ENCODE results near the gene PHF1. TPM values are rescaled to one million over a fixed set of nuclear protein-coding genes. Genes with fewer than 3 reads are reported as not detected.

PHF1 gene
- total RNA-seq, 2 donors from 2014 or later, result 27.2 to 133 TPM

GRCh38 chr6:33406126-33406525, 4.7 kb upstream of the PHF1 start:
- ATAC-seq (replicated peaks), result no peak
- no peaks in the 10 kb centered on the region for H3K27me3 Mint-ChIP-seq
- H3K9me3 Mint-ChIP-seq, result no peaks in the 10 kb centered on the region
- H3K36me3 Mint-ChIP-seq (ENCODE audit: low read depth), result peaks cover 75% of the 10 kb centered on the region
- H3K27ac Mint-ChIP-seq, result no peak overlapping the region
- peaks cover 26% of the 10 kb centered on the region for H3K4me1 Mint-ChIP-seq
- H3K4me3 Mint-ChIP-seq, result no peak overlapping the region

GRCh38 chr6:33407132-33407718, 3.6 kb upstream of the PHF1 start:
- Mint-ChIP-seq H3K27me3 (no peaks in the 10 kb centered on the region), H3K36me3 (ENCODE audit: low read depth) (peaks cover 75% of the 10 kb centered on the region)

GRCh38 chr6:33410050-33410710, 634 bp upstream of the PHF1 start:
- peak overlapping the region; percentile 82 for H3K27ac Mint-ChIP-seq
- peak overlapping the region; percentile 96 for H3K4me3 Mint-ChIP-seq
- H3K4me1 Mint-ChIP-seq, result peaks cover 45% of the 10 kb centered on the region
- peaks cover 75% of the 10 kb centered on the region for H3K36me3 Mint-ChIP-seq (ENCODE audit: low read depth)
- ATAC-seq (replicated peaks), result peak; percentile 92
- no peaks in the 10 kb centered on the region for H3K27me3 Mint-ChIP-seq
- H3K9me3 Mint-ChIP-seq, result no peaks in the 10 kb centered on the region

More at GRCh38 chr6:33407132-33407718, 3.6 kb upstream of the PHF1 start:
- H3K4me3 Mint-ChIP-seq, result no peak overlapping the region
- H3K4me1 Mint-ChIP-seq, result peaks cover 26% of the 10 kb centered on the region
- ATAC-seq (replicated peaks), result no peak
- no peaks in the 10 kb centered on the region for H3K9me3 Mint-ChIP-seq
- H3K27ac Mint-ChIP-seq, result no peak overlapping the region

- ATAC-seq (replicated peaks), result no peak
- peaks cover 44% of the 10 kb centered on the region for H3K4me1 Mint-ChIP-seq
- H3K27ac Mint-ChIP-seq, result peak overlapping the region; percentile 66
- H3K4me3 Mint-ChIP-seq, result peak overlapping the region; percentile 96
- H3K27me3 Mint-ChIP-seq, result no peaks in the 10 kb centered on the region
- no peaks in the 10 kb centered on the region for H3K9me3 Mint-ChIP-seq
- peaks cover 75% of the 10 kb centered on the region for H3K36me3 Mint-ChIP-seq (ENCODE audit: low read depth)
These were observed 805 bp downstream of the PHF1 start for GRCh38 chr6:33411632-33412005.

- Mint-ChIP-seq H3K27ac (peak overlapping the region; percentile 78), H3K27me3 (no peaks in the 10 kb centered on the region), H3K4me1 (peaks cover 44% of the 10 kb centered on the region), H3K9me3 (no peaks in the 10 kb centered on the region), H3K4me3 (peak overlapping the region; percentile 96), H3K36me3 (ENCODE audit: low read depth) (peaks cover 75% of the 10 kb centered on the region)
- no peak for ATAC-seq (replicated peaks)
These were observed 1.6 kb downstream of the PHF1 start for GRCh38 chr6:33412140-33413009.

DNA sequence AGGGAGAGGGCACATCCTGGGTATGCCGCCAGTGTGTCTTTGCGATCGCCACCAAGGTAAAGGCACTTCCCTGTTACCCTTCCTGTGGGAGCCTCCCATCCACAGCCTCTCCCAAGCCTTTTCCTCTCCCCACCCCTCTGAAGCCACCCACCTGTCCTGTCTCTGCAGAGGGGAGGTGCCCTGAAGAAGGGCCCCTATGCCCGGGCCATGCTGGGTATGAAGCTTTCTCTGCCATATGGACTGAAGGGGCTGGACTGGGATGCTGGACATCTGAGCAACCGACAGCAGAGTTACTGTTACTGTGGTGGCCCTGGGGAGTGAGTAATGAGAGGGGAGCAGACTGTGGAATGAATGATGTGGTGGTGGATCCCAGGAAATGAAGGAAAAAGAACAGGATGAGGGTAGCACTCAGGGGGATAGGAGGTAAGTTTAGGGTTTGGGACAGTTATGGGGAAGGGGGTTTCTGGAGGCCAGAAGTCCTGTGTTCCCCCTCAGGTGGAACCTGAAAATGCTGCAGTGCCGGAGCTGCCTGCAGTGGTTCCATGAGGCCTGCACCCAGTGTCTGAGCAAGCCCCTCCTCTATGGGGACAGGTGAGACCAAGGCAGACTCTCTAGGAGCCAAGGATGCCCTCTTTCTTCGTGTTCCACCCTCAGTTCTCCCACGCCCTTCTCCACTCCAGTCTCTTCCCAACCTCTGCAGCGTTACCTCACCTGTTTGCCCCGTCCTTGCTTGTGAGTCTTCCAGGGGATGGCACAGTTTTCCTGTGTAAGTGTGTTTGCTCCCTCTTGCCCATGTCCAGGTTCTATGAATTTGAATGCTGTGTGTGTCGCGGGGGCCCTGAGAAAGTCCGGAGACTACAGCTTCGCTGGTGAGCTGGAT, 2.7 kb downstream of the PHF1 start:
- ATAC-seq (replicated peaks), result no peak
- Mint-ChIP-seq H3K4me1 (peaks cover 46% of the 10 kb centered on the region), H3K4me3 (peak overlapping the region; percentile 96), H3K9me3 (no peaks in the 10 kb centered on the region), H3K36me3 (ENCODE audit: low read depth) (peaks cover 75% of the 10 kb centered on the region), H3K27me3 (no peaks in the 10 kb centered on the region), H3K27ac (peak overlapping the region; percentile 97)

DNA sequence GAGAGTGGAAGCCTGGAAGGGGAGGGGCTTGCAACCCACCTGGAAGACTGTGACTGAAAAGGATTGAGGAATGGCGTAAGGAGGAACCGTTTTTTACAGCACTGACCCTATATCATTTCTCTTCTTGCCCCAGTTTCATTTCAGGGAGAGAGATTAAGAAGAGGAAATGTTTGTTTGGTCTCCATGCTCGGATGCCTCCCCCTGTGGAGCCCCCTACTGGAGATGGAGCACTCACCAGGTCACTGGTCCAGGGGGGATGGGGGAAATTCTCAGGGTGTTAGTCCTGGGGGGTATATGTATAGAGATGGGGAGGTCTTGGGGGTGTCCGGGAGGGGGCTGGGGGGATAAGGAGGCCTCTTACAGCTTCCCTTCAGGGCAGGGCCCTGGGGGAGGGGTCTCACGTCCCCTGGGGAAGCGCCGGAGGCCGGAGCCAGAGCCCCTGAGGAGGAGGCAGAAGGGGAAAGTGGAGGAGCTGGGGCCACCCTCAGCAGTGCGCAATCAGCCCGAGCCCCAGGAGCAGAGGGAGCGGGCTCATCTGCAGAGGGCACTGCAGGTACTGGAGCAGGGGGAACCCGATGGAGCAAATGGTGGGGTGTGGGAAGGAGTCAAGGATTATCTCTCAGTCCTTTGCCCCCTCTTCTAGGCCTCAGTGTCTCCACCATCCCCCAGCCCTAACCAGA, 3.9 kb downstream of the PHF1 start:
- no peaks in the 10 kb centered on the region for H3K9me3 Mint-ChIP-seq
- H3K27me3 Mint-ChIP-seq, result no peaks in the 10 kb centered on the region
- peaks cover 80% of the 10 kb centered on the region for H3K36me3 Mint-ChIP-seq (ENCODE audit: low read depth)
- ATAC-seq (replicated peaks), result no peak
- peak overlapping the region; percentile 96 for H3K4me3 Mint-ChIP-seq
- H3K4me1 Mint-ChIP-seq, result peaks cover 49% of the 10 kb centered on the region
- peak overlapping the region; percentile 97 for H3K27ac Mint-ChIP-seq

- Mint-ChIP-seq H3K9me3 (no peaks in the 10 kb centered on the region), H3K27ac (peak overlapping the region; percentile 97), H3K4me1 (peaks cover 45% of the 10 kb centered on the region), H3K36me3 (ENCODE audit: low read depth) (peaks cover 80% of the 10 kb centered on the region), H3K4me3 (peak overlapping the region; percentile 96), H3K27me3 (no peaks in the 10 kb centered on the region)
- ATAC-seq (replicated peaks), result no peak
These were observed 5.0 kb downstream of the PHF1 start for GRCh38 chr6:33415831-33416230.

- H3K36me3 Mint-ChIP-seq (ENCODE audit: low read depth), result peaks cover 75% of the 10 kb centered on the region
- peak; percentile 42 for ATAC-seq (replicated peaks)
These were observed 5.7 kb downstream of the PHF1 start for GRCh38 chr6:33416386-33417127.

GRCh38 chr6:33417128-33417902, 6.5 kb downstream of the PHF1 start:
- Mint-ChIP-seq H3K4me3 (peak overlapping the region; percentile 96), H3K4me1 (peaks cover 60% of the 10 kb centered on the region)
- peak; percentile 33 for ATAC-seq (replicated peaks)

More at GRCh38 chr6:33416386-33417127, 5.7 kb downstream of the PHF1 start:
- peak overlapping the region; percentile 96 for H3K4me3 Mint-ChIP-seq
- H3K4me1 Mint-ChIP-seq, result peaks cover 53% of the 10 kb centered on the region
- H3K27me3 Mint-ChIP-seq, result no peaks in the 10 kb centered on the region
- peak overlapping the region; percentile 97 for H3K27ac Mint-ChIP-seq
- no peaks in the 10 kb centered on the region for H3K9me3 Mint-ChIP-seq

DNA sequence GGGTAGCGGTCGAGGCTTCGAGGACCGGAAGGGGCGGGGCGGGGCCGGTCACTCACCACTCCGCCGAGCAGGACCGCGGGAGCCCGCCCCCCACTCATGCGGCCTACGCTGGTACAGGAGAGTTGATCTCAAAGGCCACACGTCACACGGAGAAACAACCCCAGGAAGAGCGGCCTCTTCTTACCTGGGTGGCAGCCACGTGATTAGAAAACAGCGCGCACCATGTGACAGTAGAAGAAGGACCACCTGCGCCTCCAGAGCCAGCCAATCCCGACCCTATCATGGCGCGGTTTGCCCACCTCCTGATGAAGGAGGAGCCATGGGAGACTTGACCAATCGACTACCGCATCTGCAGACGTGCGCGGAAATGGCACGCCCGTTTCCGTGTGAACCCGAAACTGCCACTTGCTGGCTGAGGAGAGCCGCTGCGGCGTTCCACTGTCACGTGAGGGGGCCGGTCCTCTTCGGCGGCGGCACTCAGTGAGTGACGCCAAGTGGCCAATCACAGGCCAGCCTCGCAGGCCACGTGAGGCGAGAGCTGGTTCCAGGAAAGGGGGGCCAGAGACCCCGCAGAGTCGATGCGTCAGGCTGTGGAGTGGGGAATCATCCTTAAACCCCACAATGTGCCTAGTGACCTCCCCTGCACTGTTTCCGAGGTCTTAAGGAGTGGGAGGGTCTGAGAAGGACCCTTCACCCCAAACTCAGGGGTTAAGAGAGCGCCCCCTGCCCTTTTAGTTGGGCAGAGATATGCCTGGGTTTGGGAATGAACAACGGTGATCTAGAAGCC, 7.3 kb downstream of the PHF1 start, which contains the start of gene CUTA:
TSS of gene CUTA (minus strand) at position 205 of the 787 bp plus-strand sequence. CDS start at position 98, 107 bp downstream.
- ATAC-seq (replicated peaks), result peak; percentile 78
- Mint-ChIP-seq H3K27ac (peak within 1 kb of the TSS; percentile 97), H3K4me3 (peak within 1 kb of the TSS; percentile 96), H3K9me3 (no peaks in the 10 kb centered on the region), H3K4me1 (peaks cover 60% of the 10 kb centered on the region), H3K27me3 (no peaks in the 10 kb centered on the region), H3K36me3 (ENCODE audit: low read depth) (peaks cover 62% of the 10 kb centered on the region)

More at GRCh38 chr6:33417128-33417902, 6.5 kb downstream of the PHF1 start:
- peak overlapping the region; percentile 97 for H3K27ac Mint-ChIP-seq
- no peaks in the 10 kb centered on the region for H3K27me3 Mint-ChIP-seq
- H3K36me3 Mint-ChIP-seq (ENCODE audit: low read depth), result peaks cover 68% of the 10 kb centered on the region
- H3K9me3 Mint-ChIP-seq, result no peaks in the 10 kb centered on the region
